K562 (cell line): ENCODE data around the gene MEIS1. TPM values are rescaled to one million over a fixed set of nuclear protein-coding genes. Genes with fewer than 3 reads are reported as not detected.

Experiments used
- ATAC-seq: fragments of 200-7000 bp; cut with Tn5 transposase; 3 replicates; pipeline ENCODE4 v1.9.1; 2020; ENCODE audit warnings: moderate library complexity
- BruUV-seq: library from RNA; stranded (reverse); fragments of 400-500 nt; replicated peaks from 2 replicates; lab custom pipeline; 2021; lab: Mats Ljungman, UMichigan
- CTCF ChIA-PET: fragments of 300-600 bp; formaldehyde crosslinking; extraction: SDS; loops from one replicate; lab custom pipeline; 2021; ENCODE audit warnings: low intra/inter-chr PET ratio; lab: Yijun Ruan, JAX
- POLR2A ChIA-PET: fragments of 300-600, 350-650 bp; sonication (Branson Sonifier 250); formaldehyde crosslinking; extraction: SDS; loops from one replicate; lab custom pipeline; 2021; ENCODE audit warnings: antibody characterized with exemption, inconsistent platforms; lab: Yijun Ruan, JAX
- DNase-seq, 4 experiments: peaks; one replicate each; pipeline versions ENCODE4 v3.0.0 to v3.0.0-alpha.2; 2011 to 2018; ENCODE audit warnings: low spot score in 3 of 4, mixed read lengths in 3 of 4; ENCODE audit errors: extremely low read depth in 1 of 4
- FAIRE-seq: peaks from 2 replicates; lab custom pipeline; 2011; peaks lifted over from hg19 to GRCh38; lab: Jason Lieb, UNC
- H2AFZ ChIP-seq: 2 replicates; pipeline ENCODE4 v1.6.0; 2011; ENCODE audit warnings: low read depth, low read length, control low read depth, inconsistent platforms
- H3K27ac ChIP-seq: fragments of 200-600 bp; 3 replicates; pipeline ENCODE4 v1.8.0; 2011; ENCODE audit warnings: low read depth, mild to moderate bottlenecking, control low read depth, inconsistent platforms, low read length, moderate library complexity, mixed read lengths; ENCODE audit errors: extremely low read depth
- H3K27me3 ChIP-seq, 2 experiments: fragments of 300-600 bp in 1 of 2; 2 replicates in 1 of 2; 3 replicates in 1 of 2; pipeline versions ENCODE4 v1.6.0 to v1.8.0; 2011; ENCODE audit warnings: inconsistent platforms in 2 of 2, low read length in 2 of 2, mild to moderate bottlenecking in 1 of 2, mixed read lengths in 1 of 2, moderate library complexity in 1 of 2; ENCODE audit not compliant: control insufficient read depth in 2 of 2, insufficient read depth in 2 of 2
- H3K36me3 ChIP-seq: fragments of 300-600 bp; 3 replicates; pipeline ENCODE4 v1.8.0; 2011; ENCODE audit warnings: mild to moderate bottlenecking, low read length, inconsistent platforms; ENCODE audit not compliant: control insufficient read depth, insufficient read depth
- H3K4me1 ChIP-seq, 2 experiments: fragments of 200-600 bp in 1 of 2; replicated peaks in 1 of 2; 2 replicates in 1 of 2; 3 replicates in 1 of 2; pipeline versions ENCODE4 v1.5.1 to v1.8.0; 2011; ENCODE audit warnings: inconsistent platforms in 2 of 2, low read length in 2 of 2, mild to moderate bottlenecking in 1 of 2, mixed read lengths in 1 of 2, moderate library complexity in 1 of 2; ENCODE audit not compliant: control insufficient read depth in 2 of 2, insufficient read depth in 2 of 2
- H3K4me2 ChIP-seq: 2 replicates; pipeline ENCODE4 v1.6.1; 2011; ENCODE audit warnings: low read length, control low read depth, inconsistent platforms, mixed read lengths; ENCODE audit not compliant: insufficient read depth
- H3K4me3 ChIP-seq: fragments of 200-600 bp; sonication (generic), shearing (Covaris generic); 2 replicates; pipeline ENCODE4 v1.5.1; 2016; ENCODE audit warnings: control low read depth, inconsistent platforms
- H3K79me2 ChIP-seq: fragments of 200-600 bp; 3 replicates; pipeline ENCODE4 v1.8.0; 2011; ENCODE audit warnings: low read length, inconsistent platforms; ENCODE audit not compliant: control insufficient read depth, insufficient read depth
- H3K9ac ChIP-seq, 2 experiments: 2 replicates each; pipeline versions ENCODE4 v1.6.0 to v1.6.1; 2011; ENCODE audit warnings: low read depth in 2 of 2, low read length in 2 of 2, control low read depth in 1 of 2, inconsistent platforms in 1 of 2, mild to moderate bottlenecking in 1 of 2, mixed read lengths in 1 of 2; ENCODE audit not compliant: insufficient read depth in 1 of 2
- H3K9me1 ChIP-seq: one replicate; pipeline ENCODE4 v1.6.0; 2011; ENCODE audit warnings: inconsistent platforms, mild to moderate bottlenecking, low read length, moderate library complexity; ENCODE audit not compliant: control insufficient read depth, insufficient read depth
- H3K9me3 ChIP-seq: replicated peaks from 2 replicates; pipeline ENCODE4 v1.5.1; 2011; ENCODE audit warnings: low read depth, low read length, inconsistent platforms; ENCODE audit not compliant: control insufficient read depth, insufficient read depth
- H4K20me1 ChIP-seq: replicated peaks from 2 replicates; pipeline ENCODE4 v1.6.1; 2011; ENCODE audit warnings: low read length, inconsistent platforms, mixed read lengths; ENCODE audit not compliant: control insufficient read depth, insufficient read depth
- ARID1B ChIP-seq: fragments of 450-650 bp; IDR thresholded peaks from 2 replicates; pipeline ENCODE4 v1.6.1; 2016; ENCODE audit warnings: antibody characterized with exemption, mild to moderate bottlenecking, inconsistent platforms
- BRCA1 ChIP-seq, 2 experiments: fragments of 450-650 bp in 1 of 2; sonication (generic) in 1 of 2; formaldehyde crosslinking in 1 of 2; IDR thresholded peaks; 2 replicates each; pipeline versions ENCODE4 v1.5.0 to v1.6.1; 2017 to 2020; ENCODE audit warnings: mild to moderate bottlenecking in 1 of 2, missing genetic modification reagents in 1 of 2
- CBX1 ChIP-seq: sonication (generic); IDR thresholded peaks from 2 replicates; pipeline ENCODE4 v1.6.1; 2016; ENCODE audit warnings: antibody characterized with exemption, low read depth, mild to moderate bottlenecking
- GATAD2B ChIP-seq: fragments of 450-650 bp; IDR thresholded peaks from 2 replicates; pipeline ENCODE4 v1.6.1; 2017; ENCODE audit warnings: mild to moderate bottlenecking, borderline replicate concordance
- HDAC2 ChIP-seq: fragments of 450-650 bp; IDR thresholded peaks from 2 replicates; pipeline ENCODE4 v1.6.1; 2016; ENCODE audit warnings: mild to moderate bottlenecking
- HDGF ChIP-seq: fragments of 450-650 bp; IDR thresholded peaks from 2 replicates; pipeline ENCODE4 v1.6.1; 2016
- KLF6 ChIP-seq: fragments of 250-450 bp; sonication (Bioruptor Pico); IDR thresholded peaks from 2 replicates; pipeline ENCODE4 v1.4.0; 2020; ENCODE audit warnings: mild to moderate bottlenecking, moderate library complexity, borderline replicate concordance
- L3MBTL2 ChIP-seq: fragments of 450-650 bp; IDR thresholded peaks from 2 replicates; pipeline ENCODE4 v1.6.1; 2016; ENCODE audit warnings: mild to moderate bottlenecking, moderate library complexity
- MAFF ChIP-seq: IDR thresholded peaks from 2 replicates; pipeline ENCODE4 v1.6.1; 2012; ENCODE audit warnings: low read length, improper control_type of control experiment
- NFE2L1 ChIP-seq: fragments of 450-650 bp; IDR thresholded peaks from 2 replicates; pipeline ENCODE4 v1.6.1; 2016; ENCODE audit warnings: missing genetic modification characterization, low read depth, mild to moderate bottlenecking, missing compliant biosample characterization, moderate library complexity, borderline replicate concordance
- PCBP1 ChIP-seq: fragments of 200-400 bp; formaldehyde crosslinking; IDR thresholded peaks from 2 replicates; pipeline ENCODE4 v1.6.1; 2018; ENCODE audit warnings: mild to moderate bottlenecking, low read depth, low read length; ENCODE audit not compliant: poor library complexity, severe bottlenecking
- RBM14 ChIP-seq: fragments of 200-400 bp; formaldehyde crosslinking; IDR thresholded peaks from 2 replicates; pipeline ENCODE4 v1.6.1; 2018; ENCODE audit warnings: low read depth, mild to moderate bottlenecking, low read length, moderate library complexity, borderline replicate concordance; ENCODE audit not compliant: insufficient read depth
- SMAD4 ChIP-seq: fragments of 250-450 bp; sonication (Bioruptor Pico); conservative IDR thresholded peaks from 2 replicates; pipeline ENCODE4 v1.8.0; 2021; ENCODE audit warnings: inconsistent platforms, mild to moderate bottlenecking, moderate library complexity
- SRSF1 ChIP-seq: fragments of 200-400 bp; formaldehyde crosslinking; IDR thresholded peaks from 2 replicates; pipeline ENCODE4 v1.6.1; 2017; ENCODE audit warnings: mild to moderate bottlenecking, low read depth, low read length, moderate library complexity
- TCF3 ChIP-seq: sonication (generic); formaldehyde crosslinking; IDR thresholded peaks from 2 replicates; pipeline ENCODE4 v1.4.0; 2020; ENCODE audit warnings: mild to moderate bottlenecking, missing genetic modification reagents
- ZNF316 ChIP-seq: fragments of 450-650 bp; IDR thresholded peaks from 2 replicates; pipeline ENCODE4 v1.6.1; 2016
- ZNF785 ChIP-seq: fragments of 250-450 bp; sonication (Bioruptor Pico); IDR thresholded peaks from 2 replicates; pipeline ENCODE4 v1.4.0; 2020; ENCODE audit warnings: mild to moderate bottlenecking
- WGBS: fragments of 100-300 bp; shearing (Covaris generic); methylation state at CpG from one replicate; pipeline ENCODE4 v1.1.6; 2016; ENCODE audit warnings: low coverage, mixed read lengths; ENCODE audit not compliant: insufficient coverage; ENCODE audit errors: missing lambda C conversion rate; 5-methylcytosine and 5-hydroxymethylcytosine counted together
- in situ Hi-C: fragments of 300-500 bp; cut with MboI; formaldehyde crosslinking; loops from 4 replicates; pipeline ENCODE4 v1.15.0; 2018; ENCODE audit warnings: inconsistent platforms, mixed read lengths
- intact Hi-C: fragments of 100-400 bp; cut with micrococcal nuclease; formaldehyde crosslinking; loops from 2 replicates; pipeline ENCODE4 v1.14.2; 2022
- polyA plus RNA-seq, 8 experiments: library from polyadenylated mRNA; depleted of rRNA in 4 of 8; stranded (reverse) in 5 of 8; unstranded in 3 of 8; fragments of >200 nt; fragmentation: Nextera tagmentation in 2 of 8; fragmentation: Illumina TruSeq in 1 of 8; extraction: Ambion mirVana in 2 of 8; extraction: Trizol in 1 of 8; gene quantifications; 2 replicates each; pipeline versions ENCODE4 v1.2.1 to v1.2.3, GENCODE V29; 2011 to 2014; ENCODE audit warnings: inconsistent platforms in 1 of 8, missing spikeins in 1 of 8
- total RNA-seq, 7 experiments: library from RNA; depleted of rRNA in 6 of 7; stranded (reverse); fragments of >200 nt in 6 of 7; fragmentation: Illumina TruSeq in 2 of 7; extraction: Trizol in 2 of 7; gene quantifications; 2 replicates each; pipeline versions ENCODE4 v1.2.1 to v1.2.3, GENCODE V29; 2011 to 2021; ENCODE audit warnings: low replicate concordance in 1 of 7
- TF ChIP-seq, protein P1 (sequence below): fragments of 250-450 bp; sonication (Bioruptor Pico); IDR thresholded peaks from 2 replicates; pipeline ENCODE4 v1.5.0; 2021; ENCODE audit warnings: mild to moderate bottlenecking, moderate library complexity
- TF ChIP-seq, protein P2 (sequence below): sonication (generic); formaldehyde crosslinking; IDR thresholded peaks from 2 replicates; pipeline ENCODE4 v1.8.1; 2023; ENCODE audit warnings: mild to moderate bottlenecking, missing genetic modification reagents

MEIS1 gene
- total and polyA plus RNA-seq, 9 of the 15 experiments (the other 6 are each of a cell fraction or from before 2014, with no cell fraction given), result 2.3 to 9.0 (median 5.9) TPM

DNA sequence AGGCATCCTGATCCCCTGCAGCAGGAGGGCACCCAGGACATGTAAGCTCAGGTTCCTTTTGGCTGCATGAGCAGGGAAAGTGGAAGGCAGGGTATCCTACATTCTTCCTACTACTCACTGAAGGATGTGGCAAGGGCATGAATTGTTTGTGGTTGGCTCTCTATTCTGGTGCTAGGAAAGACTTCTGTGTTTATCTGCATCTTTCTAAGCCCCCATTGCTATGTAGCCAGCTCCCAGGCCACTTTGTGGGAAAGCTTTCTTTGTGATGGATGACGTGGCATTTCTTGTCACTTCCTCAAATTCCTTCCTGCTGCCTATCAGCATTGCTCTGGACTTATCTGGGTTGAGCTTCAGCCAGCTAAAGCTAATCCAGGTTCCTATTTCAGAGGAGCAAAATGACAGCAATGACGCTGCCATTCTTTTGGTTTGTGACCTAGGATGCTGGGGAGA, 46.2 kb downstream of the MEIS1 start:
- intact Hi-C loops, result loop anchor here (5.0 kb wide), 1 partner anchor 44 kb away; the partner anchor contains the start of gene MEIS1
- 0% methylated on average over 2 of the region's 2 CpGs for WGBS
- no peaks in the 10 kb centered on the region; the same call in 2 of the 3 replicates for H3K36me3 ChIP-seq
- ChIA-PET CTCF (no interaction called here), POLR2A (interaction anchor here (0.6 to 1.2 kb wide), 3 partner anchors 13 to 47 kb away, joined by 3 to 4 read pairs (median 3); partner anchors contain the start of gene MEIS1)
- no peaks in the 10 kb centered on the region for H3K79me2 ChIP-seq
- no peaks in the 10 kb centered on the region for H3K9me3 ChIP-seq
- peak overlapping the region; percentile 10; the same call in 1 of the 2 replicates for H2AFZ ChIP-seq
- in situ Hi-C loops, result no loop called here
- DNase-seq, result peak; percentile 50 to 91 (median 68)
- FAIRE-seq, result peak; percentile 98
- ATAC-seq, result peak; percentile 92
- H4K20me1 ChIP-seq, result no peaks in the 10 kb centered on the region
- peak overlapping the region; percentile 65 for H3K4me2 ChIP-seq
- H3K27ac ChIP-seq, result peak overlapping the region; percentile 74
- H3K9ac ChIP-seq, result no peak overlapping the region; a peak in 1 of 4 replicates
- H3K9me1 ChIP-seq, result no peaks in the 10 kb centered on the region
- no peaks in the 10 kb centered on the region for H3K27me3 ChIP-seq
- peaks cover 9 to 53% of the 10 kb centered on the region in 2 experiments; a peak in 4 of 5 replicates for H3K4me1 ChIP-seq
- H3K4me3 ChIP-seq, result no peak overlapping the region
- no TSS peak for BruUV-seq
- TF ChIP-seq ZNF785 (CRISPR knock-in tag) (no peak), NFE2L1 (tag) (peak; percentile 99), PCBP1 (no peak), SMAD4 (CRISPR knock-in tag) (peak; percentile 50; the same call in 1 of the 2 replicates), GATAD2B (peak; percentile 61; the same call in 1 of the 2 replicates), ARID1B (peak; percentile 95), BRCA1 (IDR thresholded peaks at IDR 0.05) (no peak), BRCA1 (CRISPR knock-in tag; IDR thresholded peaks at IDR 0.05) (no peak), TCF3 (CRISPR knock-in tag) (peak; percentile 88), HDGF (no peak), HDAC2 (peak; percentile 93), L3MBTL2 (0 out of 2 replicates have a peak, but pooled peaks have one; percentile 20), SRSF1 (no peak), ZNF316 (peak; percentile 97), MAFF (peak; percentile 98), KLF6 (0 out of 2 replicates have a peak, but pooled peaks have one; percentile 11), RBM14 (no peak), CBX1 (no peak)
- TF ChIP-seq, protein P1, sequence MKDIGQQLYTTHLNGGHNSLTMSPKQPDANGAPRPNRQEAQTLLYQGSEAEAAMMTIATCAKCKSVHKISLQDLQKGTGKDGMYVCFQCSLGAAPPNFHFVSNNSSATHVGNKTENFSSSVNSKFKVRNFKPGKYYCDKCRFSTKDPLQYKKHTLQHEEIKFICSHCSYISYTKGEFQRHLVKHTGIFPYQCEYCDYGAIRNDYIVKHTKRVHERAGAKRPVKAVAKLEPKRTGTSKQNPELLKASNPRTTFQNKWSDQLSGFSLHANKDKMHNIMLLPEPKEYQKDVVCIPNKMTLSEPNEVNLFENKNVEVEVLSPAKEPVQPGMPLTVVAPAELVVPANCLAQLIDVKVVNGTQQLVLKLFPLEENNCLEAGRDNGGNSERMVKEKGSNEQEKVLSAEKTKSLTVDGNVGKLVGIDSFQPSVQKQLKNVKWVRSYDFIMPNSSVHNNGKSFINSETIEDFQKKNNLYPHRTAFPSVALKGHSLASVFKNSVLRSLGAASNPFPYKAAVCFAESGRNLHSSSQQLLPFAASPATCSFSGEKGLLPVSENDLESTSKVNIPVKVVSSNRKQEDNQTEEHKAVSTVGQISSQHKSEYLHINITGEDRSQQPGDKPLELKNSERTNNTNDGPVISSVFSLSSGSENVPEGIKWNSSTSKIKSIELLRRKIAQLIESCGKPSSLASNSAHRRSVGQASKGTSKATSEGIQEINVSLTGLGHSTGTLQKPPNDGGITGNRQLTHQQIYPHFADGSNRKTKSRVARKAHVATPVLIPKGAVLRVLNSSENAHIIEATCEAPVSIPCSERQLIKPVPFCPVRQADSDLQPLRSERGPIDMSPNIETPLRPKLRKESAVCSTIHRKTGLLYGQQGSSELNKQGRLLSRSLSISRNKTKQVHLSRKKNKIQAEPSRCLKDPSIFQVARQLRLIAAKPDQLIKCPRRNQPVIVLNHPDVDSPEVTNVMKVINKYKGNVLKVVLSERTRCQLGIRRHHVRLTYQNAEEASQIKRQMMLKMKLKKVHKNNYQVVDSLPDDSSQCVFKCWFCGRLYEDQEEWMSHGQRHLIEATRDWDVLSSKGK, result no peak
- TF ChIP-seq, protein P2, sequence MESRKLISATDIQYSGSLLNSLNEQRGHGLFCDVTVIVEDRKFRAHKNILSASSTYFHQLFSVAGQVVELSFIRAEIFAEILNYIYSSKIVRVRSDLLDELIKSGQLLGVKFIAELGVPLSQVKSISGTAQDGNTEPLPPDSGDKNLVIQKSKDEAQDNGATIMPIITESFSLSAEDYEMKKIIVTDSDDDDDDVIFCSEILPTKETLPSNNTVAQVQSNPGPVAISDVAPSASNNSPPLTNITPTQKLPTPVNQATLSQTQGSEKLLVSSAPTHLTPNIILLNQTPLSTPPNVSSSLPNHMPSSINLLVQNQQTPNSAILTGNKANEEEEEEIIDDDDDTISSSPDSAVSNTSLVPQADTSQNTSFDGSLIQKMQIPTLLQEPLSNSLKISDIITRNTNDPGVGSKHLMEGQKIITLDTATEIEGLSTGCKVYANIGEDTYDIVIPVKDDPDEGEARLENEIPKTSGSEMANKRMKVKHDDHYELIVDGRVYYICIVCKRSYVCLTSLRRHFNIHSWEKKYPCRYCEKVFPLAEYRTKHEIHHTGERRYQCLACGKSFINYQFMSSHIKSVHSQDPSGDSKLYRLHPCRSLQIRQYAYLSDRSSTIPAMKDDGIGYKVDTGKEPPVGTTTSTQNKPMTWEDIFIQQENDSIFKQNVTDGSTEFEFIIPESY (CRISPR knock-in tag), result no peak
